Measurements from ENCODE around the gene HAO2. TPM values are rescaled to one million over a fixed set of nuclear protein-coding genes. Genes with fewer than 3 reads are reported as not detected.

The HAO2 gene
- total RNA-seq, 1 experiment from 2014 or later = not detected

- POLR2A ChIA-PET = no interaction called here
- H3K36me3 ChIP-seq (ENCODE audit: control insufficient read depth, insufficient read depth, low read length) = no peaks in the 10 kb centered on the region
- no TSS peak for BruUV-seq (replicated peaks)
- H3K4me1 ChIP-seq (ENCODE audit: control insufficient read depth, insufficient read depth, low read length) = no peaks in the 10 kb centered on the region
- H3K27ac ChIP-seq (ENCODE audit: low read length) = no peak overlapping the region
- no peaks in the 10 kb centered on the region for H3K9me3 ChIP-seq (ENCODE audit: control insufficient read depth, insufficient read depth, low read depth, low read length)
- TF ChIP-seq TCF7L2 (IDR thresholded peaks at IDR 0.05; ENCODE audit: low read depth, low read length) (no peak), POLR2AphosphoS5 (IDR thresholded peaks at IDR 0.05; ENCODE audit: low read depth, low read length) (no peak), SIN3A (IDR thresholded peaks at IDR 0.05; ENCODE audit: borderline replicate concordance, insufficient read depth, low read depth, low read length) (no peak), CTCF (IDR thresholded peaks at IDR 0.05) (no peak)
- TF ChIP-seq, protein P1, sequence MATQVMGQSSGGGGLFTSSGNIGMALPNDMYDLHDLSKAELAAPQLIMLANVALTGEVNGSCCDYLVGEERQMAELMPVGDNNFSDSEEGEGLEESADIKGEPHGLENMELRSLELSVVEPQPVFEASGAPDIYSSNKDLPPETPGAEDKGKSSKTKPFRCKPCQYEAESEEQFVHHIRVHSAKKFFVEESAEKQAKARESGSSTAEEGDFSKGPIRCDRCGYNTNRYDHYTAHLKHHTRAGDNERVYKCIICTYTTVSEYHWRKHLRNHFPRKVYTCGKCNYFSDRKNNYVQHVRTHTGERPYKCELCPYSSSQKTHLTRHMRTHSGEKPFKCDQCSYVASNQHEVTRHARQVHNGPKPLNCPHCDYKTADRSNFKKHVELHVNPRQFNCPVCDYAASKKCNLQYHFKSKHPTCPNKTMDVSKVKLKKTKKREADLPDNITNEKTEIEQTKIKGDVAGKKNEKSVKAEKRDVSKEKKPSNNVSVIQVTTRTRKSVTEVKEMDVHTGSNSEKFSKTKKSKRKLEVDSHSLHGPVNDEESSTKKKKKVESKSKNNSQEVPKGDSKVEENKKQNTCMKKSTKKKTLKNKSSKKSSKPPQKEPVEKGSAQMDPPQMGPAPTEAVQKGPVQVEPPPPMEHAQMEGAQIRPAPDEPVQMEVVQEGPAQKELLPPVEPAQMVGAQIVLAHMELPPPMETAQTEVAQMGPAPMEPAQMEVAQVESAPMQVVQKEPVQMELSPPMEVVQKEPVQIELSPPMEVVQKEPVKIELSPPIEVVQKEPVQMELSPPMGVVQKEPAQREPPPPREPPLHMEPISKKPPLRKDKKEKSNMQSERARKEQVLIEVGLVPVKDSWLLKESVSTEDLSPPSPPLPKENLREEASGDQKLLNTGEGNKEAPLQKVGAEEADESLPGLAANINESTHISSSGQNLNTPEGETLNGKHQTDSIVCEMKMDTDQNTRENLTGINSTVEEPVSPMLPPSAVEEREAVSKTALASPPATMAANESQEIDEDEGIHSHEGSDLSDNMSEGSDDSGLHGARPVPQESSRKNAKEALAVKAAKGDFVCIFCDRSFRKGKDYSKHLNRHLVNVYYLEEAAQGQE (IDR thresholded peaks at IDR 0.05; ENCODE audit: insufficient read depth in 1 of 2, low read depth in 2 of 2, low read length in 1 of 2) = no peak
- ATAC-seq (no peak), DNase-seq (ENCODE audit: low read depth, low spot score) (no peak)
- CTCF ChIA-PET = no interaction called here
- H3K4me3 ChIP-seq (ENCODE audit: low read depth in 2 of 2, low read length in 2 of 2) = no peak overlapping the region
- intact Hi-C loops (cut with micrococcal nuclease; ENCODE audit: unreplicated experiment) (no loop called here), in situ Hi-C loops (cut with HindIII; ENCODE audit: low pct_unique_long_range_greater_than_20kb, low sequenced_read_pairs) (no loop called here)
- H3K27me3 ChIP-seq (ENCODE audit: control insufficient read depth, insufficient read depth, low read length) = no peaks in the 10 kb centered on the region
Measured at GRCh38 chr1:119380983-119381662, 12.5 kb downstream of the HAO2 start.

GRCh38 chr1:119384591-119384990 is 16.0 kb downstream of the HAO2 start:
- ChIA-PET POLR2A (no interaction called here), CTCF (no interaction called here)
- Histone ChIP-seq H3K4me3 (ENCODE audit: low read depth in 2 of 2, low read length in 2 of 2) (no peak overlapping the region), H3K27me3 (ENCODE audit: control insufficient read depth, insufficient read depth, low read length) (no peaks in the 10 kb centered on the region), H3K36me3 (ENCODE audit: control insufficient read depth, insufficient read depth, low read length) (no peaks in the 10 kb centered on the region), H3K9me3 (ENCODE audit: control insufficient read depth, insufficient read depth, low read depth, low read length) (no peaks in the 10 kb centered on the region), H3K27ac (ENCODE audit: low read length) (no peak overlapping the region), H3K4me1 (ENCODE audit: control insufficient read depth, insufficient read depth, low read length) (no peaks in the 10 kb centered on the region)
- in situ Hi-C loops (cut with HindIII; ENCODE audit: low pct_unique_long_range_greater_than_20kb, low sequenced_read_pairs) = no loop called here
- no peak for DNase-seq (ENCODE audit: low read depth, low spot score)
- TF ChIP-seq CTCF (IDR thresholded peaks at IDR 0.05) = no peak
- TF ChIP-seq, protein P1 (IDR thresholded peaks at IDR 0.05; ENCODE audit: insufficient read depth in 1 of 2, low read depth in 2 of 2, low read length in 1 of 2) = no peak
- no peak for TF ChIP-seq TCF7L2 (IDR thresholded peaks at IDR 0.05; ENCODE audit: low read depth, low read length)
- TF ChIP-seq SIN3A (IDR thresholded peaks at IDR 0.05; ENCODE audit: borderline replicate concordance, insufficient read depth, low read depth, low read length) = no peak
- TF ChIP-seq POLR2AphosphoS5 (IDR thresholded peaks at IDR 0.05; ENCODE audit: low read depth, low read length) = no peak
- no TSS peak for BruUV-seq (replicated peaks)
- intact Hi-C loops (cut with micrococcal nuclease; ENCODE audit: unreplicated experiment) = no loop called here
- ATAC-seq = no peak
